Cerebellar cortex (tissue), 1 donor: Measurements from ENCODE around the gene GSDME.
"Not testable (repeated sequence)": the region's sequence is repeated elsewhere in the genome, so short reads cannot be mapped to it uniquely, and the experiment has no call there.

Source experiments
- DNase-seq: peaks from one replicate; pipeline ENCODE4 v3.0.0-alpha.2; 2015; ENCODE audit warnings: low spot score

The GSDME gene

GRCh38 chr7:24757353-24758275 is at the start of gene GSDME:
Gene GSDME, minus strand, starts transcription at chr7:24757464. Its CDS starts 7,690 bp downstream, at chr7:24749774.
- DNase-seq: no peak

DNA sequence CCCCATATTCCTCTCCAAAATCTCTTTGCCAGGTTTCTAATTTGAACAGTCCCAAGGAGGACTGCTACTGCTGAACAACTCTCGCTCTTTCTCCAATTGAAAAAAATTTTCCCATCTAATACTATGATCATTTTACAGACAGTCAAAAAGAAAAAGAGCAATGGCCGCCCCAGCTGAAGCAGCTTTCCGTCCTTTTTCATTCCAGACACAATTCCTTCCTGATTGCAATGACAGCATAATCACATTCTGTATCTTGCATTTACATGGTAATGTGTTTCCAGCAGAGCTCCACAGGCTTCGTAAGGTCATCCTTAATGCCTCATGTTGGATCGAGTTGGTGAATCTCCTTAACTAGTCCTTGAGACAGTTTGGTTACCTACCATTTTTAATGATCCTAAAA is 45.0 kb upstream of the GSDME start:
- DNase-seq: no peak

GRCh38 chr7:24801883-24802282 is 44.6 kb upstream of the GSDME start:
- DNase-seq: no peak

DNA sequence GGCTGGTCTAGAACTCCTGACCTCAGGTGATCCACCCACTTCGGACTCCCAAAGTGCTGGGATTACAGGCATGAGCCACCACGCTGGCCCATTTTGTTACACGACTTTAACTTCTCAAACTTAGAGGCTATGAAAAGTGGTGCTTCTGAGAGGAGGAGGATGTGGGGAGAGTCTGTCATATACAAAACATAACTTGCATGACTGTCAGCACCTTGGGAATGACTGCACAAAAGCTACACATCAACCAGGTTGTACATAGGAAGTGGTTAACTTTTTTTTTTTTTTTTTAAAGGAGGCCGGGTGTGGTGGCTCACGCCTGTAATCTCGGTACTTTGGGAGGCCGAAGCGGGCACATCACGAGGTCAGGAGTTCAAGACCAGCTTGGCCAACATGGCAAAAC is 43.4 kb upstream of the GSDME start:
- DNase-seq: no peak

- no peak for DNase-seq
Observed at GRCh38 chr7:24800073-24800472, 42.8 kb upstream of the GSDME start.

- DNase-seq: no peak
Observed at GRCh38 chr7:24799506-24799905, 42.2 kb upstream of the GSDME start.

GRCh38 chr7:24798261-24798660 is 41.0 kb upstream of the GSDME start:
- no peak for DNase-seq

GRCh38 chr7:24797270-24797669 is 40.0 kb upstream of the GSDME start:
- DNase-seq: no peak

- DNase-seq: no peak
Observed at GRCh38 chr7:24795407-24795767, 38.1 kb upstream of the GSDME start.

- not testable (repeated sequence) for DNase-seq
Observed at GRCh38 chr7:24794751-24795406, 37.6 kb upstream of the GSDME start.

DNA sequence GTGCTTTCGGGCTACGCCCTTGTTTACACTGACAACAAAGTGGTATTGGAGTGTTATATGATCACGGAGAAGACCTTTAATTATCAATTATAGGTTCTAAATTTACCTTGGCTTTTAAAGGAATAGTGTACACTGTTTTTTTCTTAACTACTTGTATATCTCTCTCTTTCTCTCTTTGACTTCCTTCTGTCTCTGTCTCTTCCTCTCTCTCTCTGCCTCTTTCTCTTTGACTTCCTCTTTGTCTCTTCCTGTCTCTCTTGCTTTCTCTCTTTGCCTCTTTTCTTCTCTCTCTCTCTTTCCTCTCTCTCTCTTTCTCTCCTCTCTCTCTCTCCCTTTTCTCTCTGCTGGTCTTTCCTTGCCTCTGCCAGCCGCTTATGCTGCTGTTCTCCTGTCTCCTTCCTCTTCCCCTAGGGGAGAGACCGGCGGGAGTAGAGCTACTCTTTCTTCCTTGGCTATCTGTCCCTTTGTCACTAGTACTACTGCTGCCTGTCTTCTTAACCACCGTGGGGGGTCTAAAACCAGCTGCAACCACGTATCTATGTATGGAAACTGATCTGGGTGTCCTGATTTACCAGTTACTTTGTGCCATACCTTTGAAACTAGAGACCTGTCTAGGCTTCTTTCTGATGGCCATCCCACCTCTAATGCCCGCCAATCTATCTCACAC is 36.9 kb upstream of the GSDME start:
- no peak for DNase-seq

DNA sequence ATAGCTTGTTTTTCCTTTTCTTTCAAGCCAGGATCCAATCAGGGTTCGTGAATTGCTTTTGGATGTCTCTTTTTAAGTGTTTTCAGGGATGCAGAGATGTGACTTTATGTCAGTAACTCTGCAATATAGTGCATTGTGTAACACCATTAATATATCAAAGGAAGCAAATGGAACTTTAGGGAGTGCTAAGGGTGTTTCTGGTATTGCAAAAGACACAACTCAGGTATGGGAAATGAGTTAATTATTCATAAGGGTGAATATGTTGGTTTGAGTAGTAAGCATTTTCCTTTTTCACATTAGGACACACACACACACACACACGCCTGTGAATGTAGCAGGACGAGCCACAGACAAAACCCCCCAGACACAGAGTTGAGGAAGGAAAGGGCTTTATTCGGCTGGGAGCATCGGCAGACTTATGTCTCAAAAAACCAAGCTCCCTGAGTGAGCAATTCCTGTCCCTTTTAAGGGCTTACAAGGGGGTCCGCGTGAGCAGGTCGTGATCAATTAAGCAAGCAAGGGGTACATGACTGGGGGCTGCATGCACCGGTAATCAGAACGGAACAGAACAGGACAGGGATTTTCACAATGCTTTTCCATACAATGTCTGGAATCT is 31.8 kb upstream of the GSDME start:
- DNase-seq: no peak

DNA sequence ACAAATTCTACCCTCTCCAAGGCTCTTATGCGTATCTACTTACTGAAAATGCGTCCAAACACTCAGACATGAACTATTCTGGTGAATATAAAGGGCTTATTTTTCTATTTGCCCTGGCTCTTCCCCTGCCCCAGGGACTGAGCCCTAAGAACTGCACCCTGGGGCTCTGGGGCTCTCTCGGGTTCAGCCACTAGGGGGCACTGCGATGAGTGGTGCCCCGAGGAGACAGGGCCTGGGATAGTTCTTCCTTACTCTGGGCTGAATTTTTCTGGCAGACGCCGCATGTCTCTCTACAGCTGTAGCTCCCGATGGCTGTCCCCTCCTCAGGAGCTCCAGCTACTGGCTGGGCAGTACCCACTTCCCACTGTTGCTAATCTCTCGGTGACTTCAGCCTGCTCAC is 30.8 kb upstream of the GSDME start:
- no peak for DNase-seq

DNA sequence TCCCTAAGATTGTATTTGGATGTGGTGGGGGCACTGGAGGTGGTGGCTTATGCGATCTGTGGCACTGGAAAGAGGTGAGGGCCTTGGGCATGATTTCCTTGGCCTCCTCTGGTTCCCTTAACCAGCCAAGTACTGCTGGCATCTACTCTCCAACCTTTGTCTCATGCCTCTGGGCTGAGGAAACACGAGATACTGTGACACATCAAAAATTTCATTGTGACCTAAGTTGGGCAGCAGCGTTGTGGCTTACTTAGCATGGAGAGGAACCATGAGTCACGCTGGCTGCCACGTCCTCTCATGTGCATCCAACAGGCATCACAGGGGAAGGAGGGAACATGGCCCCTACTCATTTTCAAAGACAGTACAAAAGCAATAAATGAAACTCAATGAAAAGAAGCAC is 29.7 kb upstream of the GSDME start:
- no peak for DNase-seq

- no peak for DNase-seq
Observed at GRCh38 chr7:24786306-24786705, 29.0 kb upstream of the GSDME start.

- no peak for DNase-seq
Observed at GRCh38 chr7:24784277-24784676, 27.0 kb upstream of the GSDME start.

DNA sequence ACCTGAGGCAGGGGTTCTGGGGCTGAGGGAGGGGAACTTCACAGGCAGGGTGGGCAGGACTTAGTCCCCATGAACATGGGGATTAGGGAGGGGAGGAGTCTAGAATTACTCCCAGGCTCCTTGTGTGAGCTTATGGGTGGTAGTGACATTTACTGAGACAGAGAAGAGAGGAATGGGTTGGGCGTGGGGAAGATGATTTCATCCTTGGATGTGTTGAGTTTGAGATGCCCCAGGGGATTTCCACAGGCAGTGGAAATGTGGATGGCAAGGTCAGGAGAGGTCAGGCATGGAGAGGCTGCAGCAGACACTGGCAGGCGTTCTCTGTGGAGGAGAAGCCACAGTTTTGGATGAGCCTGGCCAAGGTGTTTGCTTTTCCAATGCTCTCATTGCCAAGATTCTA is 26.4 kb upstream of the GSDME start:
- DNase-seq: no peak

- no peak for DNase-seq
Observed at GRCh38 chr7:24781106-24781505, 23.8 kb upstream of the GSDME start.

GRCh38 chr7:24779283-24779655 is 22.0 kb upstream of the GSDME start:
- DNase-seq: no peak

DNA sequence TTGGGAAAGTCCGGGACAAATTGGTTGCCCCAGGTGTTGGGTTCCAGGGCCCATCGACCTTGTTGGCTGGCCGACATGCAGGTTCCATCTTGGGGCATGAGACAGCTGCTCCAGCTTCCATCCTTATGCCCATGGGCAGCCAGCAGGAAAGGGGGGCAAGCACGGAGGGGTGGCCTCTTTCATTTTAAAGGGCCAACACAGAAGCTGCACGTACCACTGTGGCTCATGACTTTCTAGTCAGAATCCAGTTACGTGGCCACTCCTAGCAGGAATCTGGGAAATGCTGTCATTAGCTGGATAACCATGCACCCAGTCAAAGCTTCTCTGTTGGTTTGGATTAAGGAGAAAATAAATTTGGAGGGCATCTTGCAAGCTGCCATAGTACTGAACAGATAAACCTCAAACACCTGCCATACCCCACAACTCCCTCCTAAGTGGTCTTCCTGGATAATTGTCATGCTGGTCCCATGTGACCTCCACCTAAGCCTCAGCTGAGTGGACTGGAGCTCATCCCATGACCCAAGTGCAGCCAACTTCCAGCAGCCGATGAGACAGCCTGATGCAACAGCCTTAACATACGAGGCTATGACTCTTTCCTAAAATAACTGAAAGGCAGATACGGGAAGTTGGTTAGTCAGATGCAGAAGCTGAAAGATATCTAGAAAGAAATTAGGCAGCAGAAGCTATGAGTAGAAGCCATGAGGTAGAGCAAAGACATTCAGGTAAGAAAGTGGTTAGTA is 21.4 kb upstream of the GSDME start:
- no peak for DNase-seq

- DNase-seq: no peak
Observed at GRCh38 chr7:24777806-24778205, 20.5 kb upstream of the GSDME start.

GRCh38 chr7:24773646-24774045 is 16.4 kb upstream of the GSDME start:
- no peak for DNase-seq
